Skin of body (tissue), 2 donors: Measurements from ENCODE around the gene ALDH3A2. TPM values are rescaled to one million over a fixed set of nuclear protein-coding genes. Genes with fewer than 3 reads are reported as not detected.

Experiments
- small RNA-seq: library from RNA; depleted of rRNA; stranded (forward); fragments of <200 nt; gene quantifications from one replicate; pipeline ENCODE3, GENCODE V24; 2014; ENCODE audit warnings: low replicate concordance
- total RNA-seq: library from RNA; depleted of rRNA; stranded (reverse); fragments of >200 nt; gene quantifications from one replicate; pipeline ENCODE4 v1.2.3, GENCODE V29; 2014

Gene ALDH3A2
- total RNA-seq, 1 donor from 2014 or later, result 141 TPM

Small RNA genes within 50 kb of the gene (small RNA-seq; reads per million reads assigned to genes)
- gene NMTRQ-TTG12-1 (not detected), gene RF00322 (not detected)

Other genes starting within 250 kb of the ALDH3A2 start
- 3.7 TPM for gene RNF112, start 237.5 kb upstream of the ALDH3A2 start, total RNA-seq
- gene SLC47A1, start 114.9 kb upstream of the ALDH3A2 start, total RNA-seq, result 0.59 TPM
- gene SLC47A2, start 67.8 kb downstream of the ALDH3A2 start, total RNA-seq, result 0.39 TPM
- gene ALDH3A1, start 99.5 kb downstream of the ALDH3A2 start, total RNA-seq, result 2.0 TPM
- 26.8 TPM for gene ULK2, start 219.2 kb downstream of the ALDH3A2 start, total RNA-seq